ENCODE results near the gene SPATS2L. TPM values are rescaled to one million over a fixed set of nuclear protein-coding genes. Genes with fewer than 3 reads are reported as not detected.

Gene SPATS2L
- total RNA-seq, 4 donors from 2014 or later, result 33.4 to 236 (median 159) TPM

GRCh38 chr2:200472853-200473464 is 166.5 kb downstream of the SPATS2L start:
- 83 to 92% methylated on average over 2 to 14 of the region's 14 CpGs for WGBS, 2 donors (ENCODE audit: low coverage in 1 of 2)
- intact Hi-C loops (cut with DNase I; ENCODE audit: low total_unique reads), result loop anchor here (10.0 kb wide), 1 partner anchor 168 kb away; the partner anchor contains the start of gene SPATS2L
- Histone ChIP-seq H3K4me3 (no peak overlapping the region), H3K9me3 (no peaks in the 10 kb centered on the region), H3K4me1 (peaks cover 0 to 7% (median 0%) of the 10 kb centered on the region in 4 donors), H3K36me3 (peaks cover 0 to 24% (median 5%) of the 10 kb centered on the region in 4 donors), H3K27me3 (no peaks in the 10 kb centered on the region), H3K27ac (no peak overlapping the region)
- no peak for TF ChIP-seq CTCF (IDR thresholded peaks at IDR 0.05)
- TF ChIP-seq EP300 (IDR thresholded peaks at IDR 0.05; ENCODE audit: low read depth), result no peak
- no peak for TF ChIP-seq POLR2A (IDR thresholded peaks at IDR 0.05)
- in situ Hi-C loops (cut with MboI; ENCODE audit: low pct_ligation_motif_present in 1 of 4, low pct_unique_long_range_greater_than_20kb in 1 of 4, low sequenced_read_pairs in 3 of 4), result loop anchor here in 2 of 4 donors (5.0 to 10.0 kb wide), 3 partner anchors 158 to 491 kb away; partner anchors contain the start of gene SPATS2L (in 1 of the 2)
- DNase-seq, result no peak

GRCh38 chr2:200475795-200476194 is 169.3 kb downstream of the SPATS2L start:
- WGBS, 2 donors (ENCODE audit: low coverage in 1 of 2), result 83 to 96% methylated on average over 3 to 4 of the region's 4 CpGs
- no peak for DNase-seq
- intact Hi-C loops (cut with DNase I; ENCODE audit: low total_unique reads), result loop anchor here (5.0 to 10.0 kb wide), 2 partner anchors 171 to 493 kb away; partner anchors contain the start of gene SPATS2L
- no peaks in the 10 kb centered on the region for H3K9me3 ChIP-seq
- peaks cover 0 to 3% (median 0%) of the 10 kb centered on the region in 4 donors for H3K4me1 ChIP-seq
- no peak overlapping the region for H3K4me3 ChIP-seq
- H3K27me3 ChIP-seq, result no peaks in the 10 kb centered on the region
- peaks cover 0 to 24% (median 5%) of the 10 kb centered on the region in 4 donors for H3K36me3 ChIP-seq
- no peak overlapping the region for H3K27ac ChIP-seq
- in situ Hi-C loops (cut with MboI; ENCODE audit: low pct_ligation_motif_present in 1 of 4, low pct_unique_long_range_greater_than_20kb in 1 of 4, low sequenced_read_pairs in 3 of 4), result loop anchor here in 2 of 4 donors (10.0 kb wide), 2 partner anchors 161 to 171 kb away; partner anchors contain the start of gene SPATS2L (in 1 of the 2)
- TF ChIP-seq CTCF (IDR thresholded peaks at IDR 0.05), result no peak
- TF ChIP-seq POLR2A (IDR thresholded peaks at IDR 0.05), result no peak
- TF ChIP-seq EP300 (IDR thresholded peaks at IDR 0.05; ENCODE audit: low read depth), result no peak
- no peak for TF ChIP-seq POLR2AphosphoS5 (IDR thresholded peaks at IDR 0.05)

- peaks cover 0 to 24% (median 5%) of the 10 kb centered on the region in 4 donors for H3K36me3 ChIP-seq
- TF ChIP-seq POLR2A (IDR thresholded peaks at IDR 0.05) (no peak), CTCF (IDR thresholded peaks at IDR 0.05) (no peak), EP300 (IDR thresholded peaks at IDR 0.05; ENCODE audit: low read depth) (no peak), POLR2AphosphoS5 (IDR thresholded peaks at IDR 0.05) (no peak)
- no peak overlapping the region for H3K4me3 ChIP-seq
- WGBS, 2 donors (ENCODE audit: low coverage in 1 of 2), result 75% methylated on average over 6 to 8 of the region's 8 CpGs
- peak overlapping the region in 3 of 4 donors; percentile 28 to 53 (median 51) for H3K27ac ChIP-seq
- DNase-seq, result no peak
- no peaks in the 10 kb centered on the region for H3K9me3 ChIP-seq
- H3K27me3 ChIP-seq, result no peaks in the 10 kb centered on the region
- intact Hi-C loops (cut with DNase I; ENCODE audit: low total_unique reads), result loop anchor here (5.0 to 10.0 kb wide), 2 partner anchors 172 to 495 kb away; partner anchors contain the start of gene SPATS2L
- in situ Hi-C loops (cut with MboI; ENCODE audit: low pct_ligation_motif_present in 1 of 4, low pct_unique_long_range_greater_than_20kb in 1 of 4, low sequenced_read_pairs in 3 of 4), result loop anchor here in 2 of 4 donors (10.0 kb wide), 2 partner anchors 162 to 172 kb away; partner anchors contain the start of gene SPATS2L (in 1 of the 2)
- peaks cover 0 to 7% (median 0%) of the 10 kb centered on the region in 4 donors for H3K4me1 ChIP-seq
These were observed 170.3 kb downstream of the SPATS2L start for GRCh38 chr2:200476836-200477235.

- no peak overlapping the region for H3K4me3 ChIP-seq
- peaks cover 0 to 24% (median 4%) of the 10 kb centered on the region in 4 donors for H3K36me3 ChIP-seq
- WGBS, 2 donors (ENCODE audit: low coverage in 1 of 2), result 73 to 87% methylated on average over 2 to 21 of the region's 21 CpGs
- no peak for TF ChIP-seq POLR2AphosphoS5 (IDR thresholded peaks at IDR 0.05)
- no peak for TF ChIP-seq POLR2A (IDR thresholded peaks at IDR 0.05)
- no peak for TF ChIP-seq CTCF (IDR thresholded peaks at IDR 0.05)
- no peak for TF ChIP-seq EP300 (IDR thresholded peaks at IDR 0.05; ENCODE audit: low read depth)
- H3K9me3 ChIP-seq, result no peaks in the 10 kb centered on the region
- no peaks in the 10 kb centered on the region for H3K27me3 ChIP-seq
- in situ Hi-C loops (cut with MboI; ENCODE audit: low pct_ligation_motif_present in 1 of 4, low pct_unique_long_range_greater_than_20kb in 1 of 4, low sequenced_read_pairs in 3 of 4), result loop anchor here in 2 of 4 donors (10.0 kb wide), 2 partner anchors 163 to 173 kb away; partner anchors contain the start of gene SPATS2L (in 1 of the 2)
- peak; percentile 24 for DNase-seq
- peaks cover 0 to 7% (median 0%) of the 10 kb centered on the region in 4 donors for H3K4me1 ChIP-seq
- H3K27ac ChIP-seq, result peak overlapping the region; percentile 31 to 65 (median 52)
- intact Hi-C loops (cut with DNase I; ENCODE audit: low total_unique reads), result loop anchor here (5.0 to 10.0 kb wide), 2 partner anchors 173 to 495 kb away; partner anchors contain the start of gene SPATS2L
These were observed 171.2 kb downstream of the SPATS2L start for GRCh38 chr2:200477667-200478131.
